HG03039 (cell line): ENCODE data around the gene PASK.

Experiments used
- ATAC-seq: cut with Tn5 transposase; IDR thresholded peaks from one replicate; pipeline ENCODE4 v1.9.1; 2021; ENCODE audit warnings: mild to moderate bottlenecking, moderate library complexity; ENCODE audit not compliant: unreplicated experiment

The PASK gene

GRCh38 chr2:241088376-241088775 lies 60.9 kb downstream of the PASK start:
- no peak for ATAC-seq

DNA sequence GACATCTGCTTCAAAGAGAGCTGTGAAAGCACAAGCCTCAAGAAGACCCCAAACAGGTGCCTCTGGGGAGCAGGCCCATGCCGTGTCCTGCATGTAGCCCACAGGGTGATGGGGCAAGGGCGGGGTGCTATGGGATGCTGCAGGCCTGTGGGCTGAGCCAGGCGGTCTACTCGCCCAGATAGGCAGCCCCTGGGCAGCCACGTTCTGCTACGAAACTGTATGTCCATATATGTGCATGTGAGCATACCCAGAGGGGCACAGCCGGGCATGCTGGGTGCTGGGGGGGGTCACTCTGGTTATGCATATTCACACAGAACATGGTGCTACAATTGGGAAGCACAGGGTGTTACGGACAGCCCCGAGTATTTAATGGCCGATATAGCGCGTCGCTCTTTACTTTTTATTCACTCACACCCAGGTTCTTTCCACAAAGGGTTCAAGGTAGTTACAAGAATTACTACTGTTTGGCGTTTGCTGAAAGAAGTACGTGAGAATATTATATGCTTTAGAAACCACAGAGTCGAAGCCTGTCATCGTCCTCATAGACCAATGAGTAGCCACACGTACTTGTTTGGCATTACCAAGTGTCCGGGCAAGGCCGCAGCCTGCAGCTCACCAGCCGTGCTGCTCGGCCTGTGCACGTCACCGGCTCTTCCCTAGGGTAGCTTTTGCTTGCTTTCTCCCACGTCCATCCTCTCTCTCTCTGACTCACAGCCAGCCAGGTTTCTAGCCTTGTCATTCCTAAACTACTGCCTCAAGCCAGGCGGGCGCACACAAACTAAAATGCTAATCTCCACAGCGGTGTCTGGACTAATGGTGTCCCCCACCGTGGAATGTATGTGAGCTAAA lies 61.6 kb downstream of the PASK start:
- peak; percentile 67 for ATAC-seq

- ATAC-seq: no peak
These were observed 64.3 kb downstream of the PASK start for GRCh38 chr2:241084856-241085444.

GRCh38 chr2:241083091-241083415 lies 66.2 kb downstream of the PASK start:
- no peak for ATAC-seq

- no peak for ATAC-seq
These were observed 66.8 kb downstream of the PASK start for GRCh38 chr2:241082341-241083090.

- ATAC-seq: no peak
These were observed 67.5 kb downstream of the PASK start for GRCh38 chr2:241081643-241082340.

DNA sequence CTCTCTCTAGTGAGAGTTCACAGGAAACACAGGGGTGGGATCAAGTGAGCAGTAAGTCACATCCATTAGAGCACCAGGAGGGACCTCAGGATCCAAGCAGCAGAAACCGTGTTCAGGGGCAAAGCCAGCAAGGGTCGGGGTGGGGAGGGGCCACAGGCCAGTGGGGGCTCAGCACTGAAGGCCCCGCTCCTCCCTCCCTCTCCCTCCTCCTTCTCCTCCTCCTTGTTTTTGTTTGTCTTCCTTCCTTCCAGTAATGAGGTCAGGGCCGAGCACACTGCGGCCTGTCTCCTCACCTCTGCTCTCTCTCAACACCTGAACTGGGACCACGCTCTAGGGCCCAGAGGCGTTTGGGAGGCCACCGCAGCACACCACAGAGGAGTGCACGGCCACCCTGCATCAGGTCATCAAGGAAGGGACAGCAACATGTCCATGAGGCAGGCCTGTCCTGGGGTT lies 68.1 kb downstream of the PASK start:
- no peak for ATAC-seq

DNA sequence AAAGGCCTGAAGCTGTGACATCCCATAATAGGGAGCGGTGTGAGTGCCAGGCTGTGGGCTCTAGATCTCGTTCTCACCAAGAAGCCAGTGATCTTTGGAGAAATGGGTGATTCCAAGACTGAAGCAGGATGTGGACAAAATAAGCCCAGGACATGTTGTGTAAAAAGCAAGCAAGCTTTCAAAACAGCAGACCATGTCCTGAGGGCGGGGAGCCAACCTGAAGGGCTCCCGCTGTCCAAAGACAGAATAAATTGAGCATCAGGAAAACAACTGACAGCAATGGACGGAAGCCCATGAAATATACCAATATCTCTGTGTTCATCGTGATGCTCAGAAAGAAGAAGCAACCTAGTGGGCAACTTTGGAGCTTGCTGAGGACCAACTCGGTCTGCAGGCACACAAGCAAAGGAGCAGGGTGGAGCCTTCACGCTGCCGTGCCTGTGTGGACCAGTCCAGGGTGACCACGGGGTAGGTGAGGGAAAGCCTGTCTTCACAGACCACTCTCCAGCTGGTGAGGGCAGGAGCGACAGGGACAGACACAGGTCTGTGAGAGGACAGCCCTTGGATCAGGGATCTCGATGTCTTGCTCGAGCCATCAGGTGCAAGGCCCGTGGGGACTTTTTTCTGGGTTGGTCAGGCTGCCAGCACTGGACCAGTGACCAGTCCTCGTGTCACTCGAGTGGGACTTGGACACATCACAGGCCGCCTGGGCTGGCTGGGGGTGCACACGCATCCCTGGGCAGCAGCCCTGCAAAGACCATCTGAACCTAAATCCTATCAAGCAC lies 68.7 kb downstream of the PASK start:
- ATAC-seq: no peak

DNA sequence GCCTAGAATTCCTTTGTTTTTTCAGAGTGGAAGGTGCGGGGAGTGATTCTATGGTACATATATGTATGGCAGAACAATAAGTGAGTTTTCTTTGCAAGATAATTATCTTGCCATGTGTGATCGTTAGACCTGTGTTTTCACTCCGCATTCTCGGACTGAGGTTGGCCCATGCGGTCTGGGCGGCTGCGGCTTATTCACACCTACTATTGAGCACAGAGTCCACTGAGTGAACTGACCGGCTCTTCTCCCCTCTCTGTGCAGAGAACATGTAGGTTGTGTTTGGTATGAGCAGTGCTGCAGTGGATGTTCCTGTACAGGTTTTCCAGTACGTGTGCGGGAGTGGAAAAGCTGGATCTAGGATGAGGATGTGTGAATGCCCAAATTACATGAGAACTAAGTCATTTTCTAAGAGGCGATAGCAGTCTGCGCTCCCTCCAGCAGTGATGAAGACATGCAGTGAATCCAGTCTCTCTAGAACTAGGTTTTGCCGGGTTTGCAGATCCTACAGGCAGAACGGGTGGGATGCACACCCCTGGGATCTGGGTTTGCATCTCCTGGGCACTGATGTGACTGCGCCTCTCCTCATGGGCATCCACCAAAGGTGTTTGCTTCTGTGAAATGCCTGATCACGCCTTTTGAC lies 74.3 kb downstream of the PASK start:
- no peak for ATAC-seq

DNA sequence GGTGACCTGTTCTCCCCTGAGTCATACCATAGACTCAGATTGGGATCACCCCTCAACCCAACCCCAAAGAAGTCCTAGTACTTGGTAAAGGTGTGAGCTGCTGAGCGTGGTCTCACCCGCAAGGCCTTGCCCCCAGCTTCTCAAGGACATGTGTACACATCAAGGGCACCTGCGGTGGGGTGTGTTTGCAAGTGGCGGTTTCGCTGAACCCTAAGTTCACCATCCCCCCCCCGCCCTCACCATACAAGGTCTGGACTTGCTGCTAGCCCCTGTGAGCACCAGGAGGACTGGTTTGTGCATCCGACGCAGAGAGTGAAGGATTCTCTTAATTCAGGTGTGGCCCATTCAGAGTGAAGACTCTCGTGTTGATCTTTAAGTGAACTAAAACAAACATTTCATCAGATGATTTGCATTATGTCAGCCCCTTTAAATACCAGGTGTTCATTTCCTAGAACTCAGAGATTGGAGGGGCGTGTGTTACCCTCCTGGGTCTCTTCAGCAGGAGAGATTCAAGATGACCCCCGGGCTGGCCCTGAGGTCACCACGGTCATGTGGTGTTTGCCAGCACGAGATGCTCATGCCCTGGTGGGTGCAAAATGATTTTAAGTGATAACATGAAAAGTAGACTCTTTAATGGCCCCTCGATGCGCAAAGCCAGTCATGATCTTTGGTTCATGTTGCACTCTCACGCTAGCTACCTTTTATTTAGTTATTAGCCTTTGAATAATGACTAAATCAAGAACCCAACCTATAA lies 75.0 kb downstream of the PASK start:
- ATAC-seq: no peak

- ATAC-seq: no peak
These were observed 75.9 kb downstream of the PASK start for GRCh38 chr2:241073166-241074064.

DNA sequence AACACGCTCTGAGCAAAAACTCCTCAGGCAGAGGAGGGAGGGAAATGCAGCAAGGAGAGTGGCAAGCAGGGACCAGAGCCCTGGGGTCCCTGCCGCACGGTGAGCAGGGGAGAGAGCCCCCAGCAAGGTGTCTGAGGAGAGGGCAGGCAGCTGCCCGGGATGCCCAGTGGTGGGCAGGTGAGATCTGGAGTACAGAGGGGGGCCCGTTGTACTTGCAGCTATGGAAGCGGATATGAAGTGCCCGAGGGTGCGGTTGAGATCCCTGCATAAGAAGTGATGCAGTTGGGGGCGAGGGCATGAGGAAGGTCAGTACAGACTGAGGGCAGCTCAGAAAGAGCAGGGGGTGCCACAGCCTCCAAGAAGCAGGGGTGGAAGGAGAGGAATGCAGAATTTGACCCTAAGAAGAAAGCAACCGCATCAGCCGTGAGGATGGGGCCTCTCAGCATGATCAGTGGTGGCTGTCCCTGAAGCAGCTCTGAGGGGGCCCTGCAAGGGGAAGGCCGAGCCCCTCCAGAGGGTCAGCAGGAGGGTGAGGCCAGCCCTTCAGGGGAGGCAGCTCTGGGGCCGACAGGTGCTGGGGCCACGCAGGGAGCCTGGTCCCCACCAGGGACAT lies 76.6 kb downstream of the PASK start:
- no peak for ATAC-seq

DNA sequence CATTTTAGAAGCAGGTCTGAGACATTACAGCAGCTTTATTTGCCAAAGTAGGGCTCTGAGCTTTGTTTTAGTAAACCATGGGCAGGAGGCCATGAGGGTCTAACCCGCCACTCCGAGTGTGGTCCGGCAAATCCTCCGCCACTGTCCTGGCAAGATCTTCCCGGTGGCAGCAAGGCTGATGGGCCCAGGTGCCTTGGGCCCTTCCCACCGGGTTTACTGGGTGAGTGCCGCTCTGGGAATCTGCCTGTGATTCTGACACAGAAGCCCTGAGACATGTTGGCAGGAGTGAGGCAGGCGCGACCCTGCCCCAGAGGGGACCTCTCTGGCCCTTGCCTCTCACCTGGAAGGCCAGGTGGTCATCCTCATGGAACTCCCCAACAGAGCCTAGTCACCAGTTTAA lies 77.1 kb downstream of the PASK start:
- no peak for ATAC-seq

DNA sequence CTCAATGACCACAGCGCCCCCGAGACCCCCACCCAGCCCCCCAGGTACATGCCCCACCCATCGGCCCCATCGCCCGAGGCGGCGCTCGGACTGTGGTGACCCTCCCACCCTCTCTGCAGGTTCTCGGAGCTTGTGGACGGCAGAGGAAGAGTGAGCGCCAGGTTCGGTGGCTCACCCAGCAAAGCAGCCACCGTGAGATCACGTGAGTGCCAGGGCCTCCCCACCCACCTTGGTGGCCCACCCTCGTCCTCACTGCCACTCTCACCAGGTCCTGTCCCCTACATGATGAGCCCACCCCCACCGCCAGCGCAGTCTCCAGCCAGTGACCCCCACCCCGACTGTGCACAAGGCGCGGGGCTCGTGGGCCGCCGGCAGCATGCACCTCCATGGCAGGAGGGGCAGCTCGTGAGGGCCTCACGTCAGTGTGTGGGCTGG lies 77.6 kb downstream of the PASK start:
- ATAC-seq: no peak

DNA sequence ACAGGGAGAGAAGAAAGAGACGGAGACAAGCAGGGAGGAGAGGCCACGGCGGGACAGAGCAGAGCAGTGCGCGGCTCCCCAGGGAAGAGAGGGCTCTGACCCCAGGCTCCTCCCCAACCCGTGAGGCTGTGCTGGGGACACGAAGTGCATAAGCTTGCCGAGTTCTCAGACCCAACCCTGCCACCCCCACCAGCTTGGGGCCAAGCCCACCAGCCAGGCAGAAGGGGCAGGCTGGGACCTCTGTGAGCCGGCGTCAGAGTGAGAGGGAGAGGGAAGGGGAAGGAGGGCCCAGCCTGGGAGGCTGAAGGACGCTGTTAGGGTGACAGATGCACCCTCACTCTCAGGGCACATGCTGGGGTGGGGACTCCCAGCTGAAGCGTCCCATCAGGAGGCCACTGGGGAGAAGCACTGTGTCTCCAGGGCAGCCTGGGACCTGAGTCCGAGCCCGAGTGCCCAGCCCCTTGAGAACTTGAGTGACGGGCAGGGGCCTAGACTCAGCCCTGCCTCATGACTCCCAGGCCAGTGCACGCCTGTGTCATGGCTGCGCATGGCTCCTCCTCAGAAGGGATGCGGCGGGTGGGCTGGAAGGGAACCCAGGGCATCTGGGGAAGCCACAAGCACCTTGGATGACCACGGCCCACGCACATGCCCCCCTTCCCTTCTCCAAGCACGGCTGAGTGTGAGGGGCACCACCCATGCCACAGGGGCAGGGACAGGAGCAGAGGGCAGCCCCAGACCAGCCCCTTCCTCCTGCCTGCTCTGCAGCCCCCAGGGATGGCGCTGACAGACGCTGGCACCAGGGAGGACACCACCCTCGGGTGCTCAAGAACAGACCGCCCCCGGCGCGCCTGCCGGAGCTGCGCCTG lies 78.2 kb downstream of the PASK start:
- ATAC-seq: no peak

GRCh38 chr2:241070361-241070760 lies 78.9 kb downstream of the PASK start:
- ATAC-seq: no peak

GRCh38 chr2:241069821-241070281 lies 79.4 kb downstream of the PASK start:
- ATAC-seq: no peak
